Gastroesophageal sphincter (tissue), 4 donors: ENCODE measurements around the gene ARFRP1. TPM values are rescaled to one million over a fixed set of nuclear protein-coding genes. Genes with fewer than 3 reads are reported as not detected.
"Not testable (repeated sequence)": the region's sequence is repeated elsewhere in the genome, so short reads cannot be mapped to it uniquely, and the experiment has no call there.

Experiments
- ATAC-seq: fragments of 150-250 bp; one replicate; pipeline ENCODE4 v1.9.1; 2016; ENCODE audit warnings: mild to moderate bottlenecking, moderate library complexity
- H3K27ac ChIP-seq, 4 donors: fragments of 200-600 bp; sonication (generic) in 3 of 4; 1 replicate in 3 of 4; 2 replicates in 1 of 4; pipeline ENCODE4 v1.5.1; 2016 to 2019
- H3K27me3 ChIP-seq: fragments of 200-600 bp; sonication (generic); one replicate; pipeline ENCODE4 v1.5.1; 2019
- H3K36me3 ChIP-seq, 2 donors: fragments of 200-600 bp; sonication (generic); one replicate each; pipeline ENCODE4 v1.5.1; 2019; ENCODE audit warnings: control low read depth in 1 of 2
- H3K4me1 ChIP-seq, 3 donors: fragments of 200-600 bp; sonication (generic); 1 replicate in 2 of 3; 2 replicates in 1 of 3; pipeline ENCODE4 v1.5.1; 2016 to 2019; ENCODE audit warnings: control low read depth in 2 of 3
- H3K4me3 ChIP-seq, 2 donors: fragments of 200-600 bp; sonication (generic); one replicate each; pipeline ENCODE4 v1.5.1; 2019; ENCODE audit warnings: mild to moderate bottlenecking in 1 of 2, moderate library complexity in 1 of 2
- H3K9me3 ChIP-seq, 3 donors: fragments of 200-600 bp; sonication (generic); one replicate each; pipeline ENCODE4 v1.5.1; 2017 to 2019; ENCODE audit warnings: control low read depth in 2 of 3
- EP300 ChIP-seq: sonication (generic); formaldehyde crosslinking; IDR thresholded peaks from one replicate; pipeline ENCODE4 v1.6.1; 2017; ENCODE audit warnings: antibody characterized with exemption, mild to moderate bottlenecking
- POLR2A ChIP-seq, 2 donors: fragments of 450-650 bp; IDR thresholded peaks; one replicate each; pipeline ENCODE4 v1.6.1; 2017; ENCODE audit warnings: antibody characterized with exemption in 2 of 2, mild to moderate bottlenecking in 2 of 2, moderate library complexity in 1 of 2
- POLR2AphosphoS5 ChIP-seq: sonication (generic); formaldehyde crosslinking; IDR thresholded peaks from one replicate; pipeline ENCODE4 v1.6.1; 2017; ENCODE audit warnings: antibody characterized with exemption
- WGBS, 2 donors: methylation state at CpG; one replicate each; pipeline ENCODE4 v1.1.5; 2018; ENCODE audit warnings: low coverage in 1 of 2; 5-methylcytosine and 5-hydroxymethylcytosine counted together
- total RNA-seq, 4 donors: library from RNA; depleted of rRNA; stranded (reverse); fragments of >200 nt; gene quantifications; one replicate each; pipeline ENCODE4 v1.1.0, GENCODE V29; 2016
- TF ChIP-seq, protein P1 (sequence below), 4 experiments: fragments of 200-600 bp in 2 of 4; fragments of 450-650 bp in 2 of 4; sonication (generic) in 1 of 4; IDR thresholded peaks; one replicate each; pipeline ENCODE4 v1.5.1; 2017 to 2019; ENCODE audit warnings: antibody characterized with exemption in 4 of 4, mild to moderate bottlenecking in 2 of 4, moderate library complexity in 2 of 4

Gene ARFRP1
- total RNA-seq, 4 donors from 2014 or later = 38.9 to 56.4 (median 49.0) TPM

DNA sequence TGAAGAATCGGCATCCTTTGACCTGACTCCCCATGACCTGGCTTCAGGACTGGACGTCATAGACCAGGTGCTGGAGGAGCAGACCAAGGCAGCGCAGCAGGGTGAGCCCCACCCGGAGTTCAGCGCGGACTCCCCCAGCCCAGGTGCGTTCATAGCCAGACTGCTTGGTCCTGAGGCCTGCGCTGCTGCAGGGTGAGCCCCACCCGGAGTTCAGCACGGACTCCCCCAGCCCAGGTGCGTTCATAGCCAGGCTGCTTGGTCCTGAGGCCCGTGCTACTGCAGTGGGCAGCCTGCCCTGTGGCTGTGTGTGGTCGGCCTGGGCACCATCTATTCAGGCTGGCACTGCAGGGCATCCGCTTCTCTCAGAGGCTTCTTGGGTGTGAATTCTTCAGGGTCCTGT, 33.8 kb downstream of the ARFRP1 start:
- no peak for ATAC-seq
- 97% methylated on average over 6 of the region's 14 CpGs; no CpG with 5 or more reads in 1 of the 2 donors for WGBS, 2 donors

DNA sequence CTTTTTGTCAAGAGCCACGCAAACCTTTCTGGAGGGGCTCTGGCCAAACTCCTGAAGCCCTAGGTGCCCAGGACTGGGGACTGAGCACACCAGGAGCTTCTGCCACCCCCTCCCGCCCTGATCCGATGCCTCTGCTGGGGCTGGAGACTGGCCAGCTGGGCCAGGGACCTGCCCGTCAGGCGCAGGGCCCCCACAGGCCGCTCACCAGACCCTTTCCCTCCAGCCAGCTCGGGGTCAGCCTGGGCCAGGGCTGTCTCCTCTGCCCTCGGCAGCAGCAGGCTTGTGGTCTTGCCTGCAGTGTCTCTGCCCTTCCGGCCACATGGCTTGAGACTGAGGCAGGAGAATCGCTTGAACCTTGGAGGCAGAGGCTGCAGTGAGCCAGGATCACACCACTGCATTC, 35.1 kb downstream of the ARFRP1 start:
- TF ChIP-seq EP300 = no peak
- TF ChIP-seq, protein P1, sequence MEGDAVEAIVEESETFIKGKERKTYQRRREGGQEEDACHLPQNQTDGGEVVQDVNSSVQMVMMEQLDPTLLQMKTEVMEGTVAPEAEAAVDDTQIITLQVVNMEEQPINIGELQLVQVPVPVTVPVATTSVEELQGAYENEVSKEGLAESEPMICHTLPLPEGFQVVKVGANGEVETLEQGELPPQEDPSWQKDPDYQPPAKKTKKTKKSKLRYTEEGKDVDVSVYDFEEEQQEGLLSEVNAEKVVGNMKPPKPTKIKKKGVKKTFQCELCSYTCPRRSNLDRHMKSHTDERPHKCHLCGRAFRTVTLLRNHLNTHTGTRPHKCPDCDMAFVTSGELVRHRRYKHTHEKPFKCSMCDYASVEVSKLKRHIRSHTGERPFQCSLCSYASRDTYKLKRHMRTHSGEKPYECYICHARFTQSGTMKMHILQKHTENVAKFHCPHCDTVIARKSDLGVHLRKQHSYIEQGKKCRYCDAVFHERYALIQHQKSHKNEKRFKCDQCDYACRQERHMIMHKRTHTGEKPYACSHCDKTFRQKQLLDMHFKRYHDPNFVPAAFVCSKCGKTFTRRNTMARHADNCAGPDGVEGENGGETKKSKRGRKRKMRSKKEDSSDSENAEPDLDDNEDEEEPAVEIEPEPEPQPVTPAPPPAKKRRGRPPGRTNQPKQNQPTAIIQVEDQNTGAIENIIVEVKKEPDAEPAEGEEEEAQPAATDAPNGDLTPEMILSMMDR (IDR thresholded peaks at IDR 0.05) = no peak
- no peak for TF ChIP-seq POLR2A (IDR thresholded peaks at IDR 0.05)
- no peak for TF ChIP-seq POLR2AphosphoS5

More for the DNA sequence above, 33.8 kb downstream of the ARFRP1 start:
- no peak overlapping the region for H3K4me3 ChIP-seq
- no peak for TF ChIP-seq POLR2A (IDR thresholded peaks at IDR 0.05)
- TF ChIP-seq POLR2AphosphoS5 = no peak
- TF ChIP-seq, protein P1 (IDR thresholded peaks at IDR 0.05) = no peak
- no peak for TF ChIP-seq EP300
- no peaks in the 10 kb centered on the region for H3K27me3 ChIP-seq
- no peaks in the 10 kb centered on the region for H3K4me1 ChIP-seq
- peaks cover 0 to 89% of the 10 kb centered on the region in 2 donors for H3K36me3 ChIP-seq
- H3K27ac ChIP-seq = no peak overlapping the region
- no peaks in the 10 kb centered on the region for H3K9me3 ChIP-seq

DNA sequence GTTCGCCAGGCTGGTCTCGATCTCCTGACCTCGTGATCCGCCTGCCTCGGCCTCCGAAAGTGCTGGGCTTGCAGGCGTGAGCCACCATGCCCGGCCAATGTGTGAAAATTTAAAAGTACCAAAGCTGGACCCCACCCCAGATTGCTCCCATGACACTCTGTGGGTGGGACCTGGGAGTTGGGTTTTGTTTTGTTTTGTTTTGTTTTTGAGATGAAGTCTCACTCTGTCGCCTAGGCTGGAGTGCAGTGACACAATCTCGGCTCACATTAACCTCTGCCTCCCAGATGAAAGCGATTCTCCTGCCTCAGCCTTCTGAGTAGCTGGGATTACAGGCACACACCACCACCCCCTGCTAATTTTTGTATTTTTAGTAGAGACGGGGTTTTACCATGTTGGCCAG, 36.1 kb downstream of the ARFRP1 start:
- peaks cover 0 to 90% of the 10 kb centered on the region in 2 donors for H3K36me3 ChIP-seq
- not testable (repeated sequence) for H3K27ac ChIP-seq

More for the DNA sequence above, 35.1 kb downstream of the ARFRP1 start:
- Histone ChIP-seq H3K27me3 (no peaks in the 10 kb centered on the region), H3K27ac (no peak overlapping the region), H3K4me3 (no peak overlapping the region), H3K9me3 (no peaks in the 10 kb centered on the region), H3K36me3 (peaks cover 0 to 89% of the 10 kb centered on the region in 2 donors), H3K4me1 (no peaks in the 10 kb centered on the region)
- no peak for ATAC-seq
- WGBS, 2 donors = 87% methylated on average over 7 of the region's 10 CpGs; no CpG with 5 or more reads in 1 of the 2 donors

DNA sequence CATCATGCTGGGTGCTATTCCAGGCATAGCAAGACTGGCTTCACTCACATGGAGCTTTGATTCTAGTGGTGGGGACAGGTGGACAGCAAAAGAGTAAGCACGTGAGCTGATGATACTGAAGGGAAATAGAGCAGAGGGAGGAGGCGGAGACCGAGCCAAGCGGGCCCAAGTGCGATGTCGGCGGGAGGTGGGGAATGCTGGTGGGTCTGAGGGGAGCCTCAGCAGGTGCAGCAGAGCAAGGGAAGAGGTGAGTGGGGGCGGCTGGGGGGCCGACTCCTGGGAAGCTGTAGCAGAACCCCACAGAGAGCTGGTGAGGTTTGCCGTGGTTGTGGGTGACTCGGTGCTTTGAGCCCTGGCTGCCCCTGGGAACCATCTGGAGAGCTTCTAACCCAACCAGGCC, 39.4 kb downstream of the ARFRP1 start:
- Histone ChIP-seq H3K9me3 (no peaks in the 10 kb centered on the region), H3K27ac (no peak overlapping the region), H3K27me3 (no peaks in the 10 kb centered on the region), H3K4me3 (no peak overlapping the region), H3K4me1 (peaks cover 0 to 12% (median 0%) of the 10 kb centered on the region in 3 donors), H3K36me3 (peaks cover 0 to 90% of the 10 kb centered on the region in 2 donors)
- no peak for ATAC-seq
- WGBS, 2 donors = 97% methylated on average over 10 of the region's 11 CpGs; no CpG with 5 or more reads in 1 of the 2 donors
- TF ChIP-seq, protein P1 (IDR thresholded peaks at IDR 0.05) = no peak
- TF ChIP-seq POLR2AphosphoS5 (no peak), EP300 (no peak), POLR2A (IDR thresholded peaks at IDR 0.05) (no peak)

More for the DNA sequence above, 36.1 kb downstream of the ARFRP1 start:
- H3K27me3 ChIP-seq, H3K9me3 ChIP-seq, ATAC-seq, H3K4me1 ChIP-seq, H3K4me3 ChIP-seq: not testable (repeated sequence)
- WGBS, 2 donors = 100% methylated on average over 6 of the region's 12 CpGs; no CpG with 5 or more reads in 1 of the 2 donors

DNA sequence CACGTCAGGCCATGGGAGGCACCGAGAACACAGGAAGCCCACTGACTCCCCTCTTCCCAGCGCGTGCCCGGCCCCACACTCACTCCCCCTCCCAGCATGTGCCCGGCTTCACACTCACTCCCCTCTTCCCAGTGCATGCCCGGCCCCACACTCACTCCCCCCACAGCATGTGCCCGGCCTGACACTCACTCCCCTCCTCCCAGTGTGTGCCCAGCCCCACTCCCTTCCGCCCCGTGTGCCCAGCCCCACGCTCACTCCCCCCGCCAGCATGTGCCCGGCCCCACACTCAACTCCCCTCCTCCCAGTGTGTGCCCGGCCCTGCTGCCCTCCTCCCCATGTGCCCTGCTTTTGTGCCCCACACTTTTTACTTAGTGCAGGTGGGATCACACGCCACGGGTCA, 39.9 kb downstream of the ARFRP1 start:
- 72% methylated on average over 4 of the region's 16 CpGs; no CpG with 5 or more reads in 1 of the 2 donors for WGBS, 2 donors
- TF ChIP-seq, protein P1 (IDR thresholded peaks at IDR 0.05) = no peak
- TF ChIP-seq POLR2AphosphoS5 (no peak), POLR2A (IDR thresholded peaks at IDR 0.05) (no peak), EP300 (no peak)
- no peak overlapping the region for H3K27ac ChIP-seq
- H3K36me3 ChIP-seq = peaks cover 0 to 90% of the 10 kb centered on the region in 2 donors
- ATAC-seq = no peak
- no peaks in the 10 kb centered on the region for H3K27me3 ChIP-seq
- no peak overlapping the region for H3K4me3 ChIP-seq
- H3K4me1 ChIP-seq = peaks cover 0 to 12% (median 0%) of the 10 kb centered on the region in 3 donors
- no peaks in the 10 kb centered on the region for H3K9me3 ChIP-seq
